ENCODE results near the gene FDCSP. TPM values are rescaled to one million over a fixed set of nuclear protein-coding genes. Genes with fewer than 3 reads are reported as not detected.

Gene FDCSP
- total RNA-seq, 1 donor from 2014 or later: not detected

DNA sequence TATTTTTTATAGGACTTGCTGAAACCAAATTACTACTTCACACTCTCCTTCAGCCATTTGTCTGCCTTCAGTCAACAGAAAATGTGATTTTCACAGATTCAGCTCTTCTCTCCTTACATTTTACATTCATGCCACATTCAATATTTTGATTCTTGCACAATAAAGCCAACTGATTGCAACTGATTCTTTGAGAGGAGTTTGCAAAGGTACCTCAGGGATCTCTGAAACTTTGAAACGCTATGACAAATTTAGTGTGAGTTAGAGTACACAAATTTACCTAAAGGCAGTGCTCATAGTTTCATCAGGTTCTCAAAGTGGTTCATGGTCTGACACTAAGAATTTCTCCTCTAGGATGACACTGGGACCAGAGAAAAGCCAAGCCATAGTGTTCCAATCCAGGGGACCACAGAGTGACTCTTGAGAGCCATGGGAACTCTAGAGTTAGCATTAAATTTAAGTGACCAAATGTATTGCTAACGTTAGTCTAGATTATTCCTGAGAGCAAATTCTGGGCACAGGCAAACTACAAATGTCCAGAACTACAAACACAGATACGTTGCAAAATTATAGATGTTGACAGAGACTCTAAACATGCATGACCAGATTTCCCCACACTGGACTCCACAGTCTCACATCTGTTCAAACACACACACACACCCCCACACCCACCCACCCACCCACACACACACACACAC, 25.5 kb downstream of the FDCSP start:
- no peaks in the 10 kb centered on the region for H3K36me3 Mint-ChIP-seq (ENCODE audit: low read depth)
- no peaks in the 10 kb centered on the region for H3K27me3 Mint-ChIP-seq (ENCODE audit: low read depth)
- no peak for DNase-seq (ENCODE audit: low spot score)

DNA sequence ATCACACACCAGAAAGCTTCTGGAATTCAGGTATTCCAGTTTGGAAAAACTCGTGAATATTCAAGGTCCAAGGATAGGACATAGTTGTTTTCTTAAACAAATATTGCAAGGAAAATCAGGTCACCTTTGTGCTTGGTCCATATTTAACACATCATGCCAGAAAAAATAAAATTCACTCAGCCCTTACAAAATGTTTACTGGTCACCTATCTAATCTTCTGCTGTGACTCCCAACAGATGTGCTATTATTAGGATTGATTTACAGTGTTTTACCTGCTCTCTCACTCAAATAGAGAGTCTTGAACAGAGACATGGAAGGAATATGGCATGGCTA, 26.0 kb downstream of the FDCSP start:
- H3K27ac Mint-ChIP-seq: no peak overlapping the region
- H3K4me3 Mint-ChIP-seq (ENCODE audit: low read depth): no peak overlapping the region
- no peaks in the 10 kb centered on the region for H3K27me3 Mint-ChIP-seq (ENCODE audit: low read depth)
- H3K36me3 Mint-ChIP-seq (ENCODE audit: low read depth): no peaks in the 10 kb centered on the region
- intact Hi-C loops (cut with micrococcal nuclease): no loop called here
- DNase-seq (ENCODE audit: low spot score): no peak
- H3K4me1 Mint-ChIP-seq (ENCODE audit: low read depth): no peaks in the 10 kb centered on the region
- H3K9me3 Mint-ChIP-seq: no peaks in the 10 kb centered on the region

More for the DNA sequence above, 25.5 kb downstream of the FDCSP start:
- intact Hi-C loops (cut with micrococcal nuclease): no loop called here
- H3K9me3 Mint-ChIP-seq: no peaks in the 10 kb centered on the region
- no peaks in the 10 kb centered on the region for H3K4me1 Mint-ChIP-seq (ENCODE audit: low read depth)
- no peak overlapping the region for H3K4me3 Mint-ChIP-seq (ENCODE audit: low read depth)
- H3K27ac Mint-ChIP-seq: no peak overlapping the region

DNA sequence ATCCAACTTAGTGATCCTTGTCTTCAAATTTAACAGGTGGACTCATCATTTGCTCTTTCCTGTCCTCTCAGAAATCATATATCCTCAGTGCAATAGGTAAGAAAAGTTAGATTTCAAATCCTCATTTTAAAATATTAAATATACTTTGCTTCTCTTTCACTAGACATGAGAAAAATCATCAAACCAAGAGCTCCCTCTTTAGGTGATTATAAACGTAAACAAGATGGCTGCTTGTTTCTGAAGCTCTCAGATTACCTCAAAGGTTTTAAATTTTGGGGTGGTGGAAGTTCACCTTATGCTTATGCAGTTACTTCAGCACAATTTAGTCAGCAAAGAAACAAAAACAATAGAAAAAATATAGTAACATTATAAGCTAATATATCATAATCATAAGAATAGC, 43.8 kb downstream of the FDCSP start:
- Mint-ChIP-seq H3K27ac (no peak overlapping the region), H3K9me3 (no peaks in the 10 kb centered on the region), H3K4me1 (ENCODE audit: low read depth) (no peaks in the 10 kb centered on the region), H3K36me3 (ENCODE audit: low read depth) (no peaks in the 10 kb centered on the region), H3K4me3 (ENCODE audit: low read depth) (no peak overlapping the region), H3K27me3 (ENCODE audit: low read depth) (no peaks in the 10 kb centered on the region)
- intact Hi-C loops (cut with micrococcal nuclease): no loop called here
- DNase-seq (ENCODE audit: low spot score): no peak

DNA sequence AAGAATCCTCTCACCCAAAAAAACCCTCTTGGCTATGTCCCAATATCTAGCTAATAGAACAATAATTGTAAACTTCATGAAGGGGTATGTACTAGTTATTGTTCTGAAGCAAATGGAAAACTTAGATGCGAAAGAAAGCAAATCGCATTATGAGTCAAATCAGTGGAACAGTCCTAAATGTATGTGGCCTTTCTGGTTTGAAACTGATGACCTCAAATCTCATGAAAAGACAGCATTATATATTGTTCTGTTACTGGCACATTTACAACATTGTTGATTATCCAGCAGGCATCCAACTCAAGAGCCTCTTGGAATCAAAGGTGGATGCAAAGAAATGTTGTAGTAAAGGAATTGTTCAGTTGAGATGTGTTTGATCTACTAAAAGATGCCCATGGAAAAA, 51.2 kb downstream of the FDCSP start:
- H3K9me3 Mint-ChIP-seq: no peaks in the 10 kb centered on the region
- DNase-seq (ENCODE audit: low spot score): no peak
- no peaks in the 10 kb centered on the region for H3K36me3 Mint-ChIP-seq (ENCODE audit: low read depth)
- H3K4me3 Mint-ChIP-seq (ENCODE audit: low read depth): no peak overlapping the region
- no peaks in the 10 kb centered on the region for H3K27me3 Mint-ChIP-seq (ENCODE audit: low read depth)
- H3K27ac Mint-ChIP-seq: no peak overlapping the region
- H3K4me1 Mint-ChIP-seq (ENCODE audit: low read depth): no peaks in the 10 kb centered on the region
- intact Hi-C loops (cut with micrococcal nuclease): no loop called here

DNA sequence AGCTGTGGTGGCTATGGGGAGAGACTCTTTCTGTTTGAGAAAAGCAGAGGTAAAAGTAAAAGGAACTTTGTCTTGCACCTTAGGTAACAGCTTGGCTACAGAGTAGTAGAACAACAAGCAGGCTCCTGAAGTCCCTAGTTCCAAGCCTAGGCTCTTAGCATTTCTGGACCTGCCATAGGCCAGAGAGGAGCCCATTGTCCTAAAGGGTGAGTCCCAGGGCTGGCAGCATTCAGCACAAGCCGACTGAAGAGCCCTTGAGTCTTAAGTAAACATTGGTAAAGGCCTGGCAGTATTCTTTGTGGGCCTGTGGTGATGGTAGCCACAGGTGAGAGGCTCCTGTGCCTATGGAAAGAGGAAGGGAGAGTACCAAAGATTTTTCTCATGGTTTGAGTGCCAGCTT, 54.6 kb downstream of the FDCSP start:
- no peaks in the 10 kb centered on the region for H3K9me3 Mint-ChIP-seq
- no peaks in the 10 kb centered on the region for H3K27me3 Mint-ChIP-seq (ENCODE audit: low read depth)
- no peak overlapping the region for H3K27ac Mint-ChIP-seq
- H3K4me3 Mint-ChIP-seq (ENCODE audit: low read depth): no peak overlapping the region
- intact Hi-C loops (cut with micrococcal nuclease): no loop called here
- H3K36me3 Mint-ChIP-seq (ENCODE audit: low read depth): no peaks in the 10 kb centered on the region
- no peaks in the 10 kb centered on the region for H3K4me1 Mint-ChIP-seq (ENCODE audit: low read depth)
- DNase-seq (ENCODE audit: low spot score): no peak

Other genes with a start within 250 kb of the FDCSP start
- gene STATH, start 230.2 kb upstream of the FDCSP start, total RNA-seq: not detected in 2 replicates
- not detected in 2 replicates for gene HTN3, start 197.7 kb upstream of the FDCSP start, total RNA-seq
- gene HTN1, start 175.7 kb upstream of the FDCSP start, total RNA-seq: not detected in 2 replicates
- not detected in 2 replicates for gene PRR27, start 71.9 kb upstream of the FDCSP start, total RNA-seq
- not detected in 2 replicates for gene ODAM, start 30.4 kb upstream of the FDCSP start, total RNA-seq
- not detected in 2 replicates for gene CSN3, start 16.5 kb downstream of the FDCSP start, total RNA-seq
- gene CABS1, start 108.9 kb downstream of the FDCSP start, total RNA-seq: not detected in 2 replicates
- not detected in 2 replicates for gene SMR3A, start 134.6 kb downstream of the FDCSP start, total RNA-seq
- not detected in 2 replicates for gene SMR3B, start 157.0 kb downstream of the FDCSP start, total RNA-seq
- gene OPRPN, start 171.8 kb downstream of the FDCSP start, total RNA-seq: not detected in 2 replicates
- gene MUC7, start 246.1 kb downstream of the FDCSP start, total RNA-seq: not detected in 2 replicates

All from activated T-helper 2 cell treated with anti-CD3 and anti-CD28 coated beads, Interferon-gamma antibody, Interleukin-2, Interleukin-4, amounts not matched to agents 10 μg/mL and 5 μg/mL and 100 μg/mL, durations not matched to agents 14 hours and 24 hours and 36 hours (primary cell).